ENCODE measurements around the gene AVPR2.

AVPR2 gene

GRCh38 chrX:153871451-153871850 lies 33.0 kb upstream of the AVPR2 start:
- DNase-seq (ENCODE audit: low read depth), result no peak

- no peak for DNase-seq (ENCODE audit: low read depth)
These were observed 32.3 kb upstream of the AVPR2 start for GRCh38 chrX:153871946-153872878.

DNA sequence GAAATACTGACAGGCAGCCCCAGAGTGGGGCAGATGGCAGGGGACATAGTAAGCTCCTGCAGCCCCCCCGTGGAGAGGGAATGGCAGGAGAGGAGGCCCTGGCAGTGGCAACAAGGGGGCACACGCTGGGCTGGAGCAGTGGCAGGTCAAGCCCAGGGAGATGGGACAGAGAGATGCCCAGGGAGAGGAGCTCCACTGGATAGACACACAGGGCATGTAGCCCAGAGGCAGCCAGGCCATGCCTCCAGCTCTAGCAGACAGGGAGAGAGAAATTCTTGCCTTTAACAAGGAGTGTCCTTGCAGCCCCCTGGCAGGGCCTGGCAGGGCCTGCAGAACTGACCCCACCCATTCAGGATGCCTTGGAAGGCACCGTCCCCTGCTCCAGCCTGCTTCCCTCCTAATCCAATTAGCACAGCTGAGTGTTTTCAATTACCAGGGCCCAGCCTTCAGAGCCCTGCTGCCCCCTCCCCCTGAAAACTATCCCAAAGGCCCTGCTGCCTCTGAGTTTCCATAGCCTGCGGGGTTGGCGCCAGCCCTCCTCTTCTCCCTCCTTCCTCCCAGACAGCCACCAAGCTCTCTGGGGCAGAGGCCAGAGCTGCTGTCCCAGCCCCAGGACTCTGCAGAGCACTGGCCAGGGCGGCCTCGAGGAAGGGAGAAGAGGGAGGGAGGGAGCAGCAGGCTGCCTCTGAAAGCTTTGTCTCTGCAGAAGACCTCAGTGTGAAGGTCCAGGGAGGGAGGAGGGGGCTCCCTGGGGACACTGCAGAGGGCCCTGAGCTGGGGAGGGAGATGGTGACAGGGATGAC lies 31.0 kb upstream of the AVPR2 start:
- no peak for DNase-seq (ENCODE audit: low read depth)

DNA sequence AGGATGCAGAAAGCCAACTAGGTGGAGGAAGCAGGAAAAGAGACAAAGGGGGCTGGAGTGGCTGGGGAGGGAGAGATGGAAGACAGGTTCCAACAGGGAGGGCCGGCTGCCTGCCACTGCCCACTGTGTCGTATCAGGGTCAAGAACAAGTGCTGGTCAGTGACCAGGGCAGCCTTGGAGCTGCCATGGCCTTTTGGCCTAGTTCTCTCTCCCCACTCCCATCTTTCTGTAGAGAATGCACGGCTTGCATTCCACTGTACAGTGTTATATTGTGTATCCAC lies 30.4 kb upstream of the AVPR2 start:
- DNase-seq (ENCODE audit: low read depth), result no peak

- peak; percentile 7 for DNase-seq (ENCODE audit: low read depth)
These were observed 29.9 kb upstream of the AVPR2 start for GRCh38 chrX:153874366-153875125.

- peak; percentile 5 for DNase-seq (ENCODE audit: low read depth)
These were observed 28.9 kb upstream of the AVPR2 start for GRCh38 chrX:153875391-153876111.

DNA sequence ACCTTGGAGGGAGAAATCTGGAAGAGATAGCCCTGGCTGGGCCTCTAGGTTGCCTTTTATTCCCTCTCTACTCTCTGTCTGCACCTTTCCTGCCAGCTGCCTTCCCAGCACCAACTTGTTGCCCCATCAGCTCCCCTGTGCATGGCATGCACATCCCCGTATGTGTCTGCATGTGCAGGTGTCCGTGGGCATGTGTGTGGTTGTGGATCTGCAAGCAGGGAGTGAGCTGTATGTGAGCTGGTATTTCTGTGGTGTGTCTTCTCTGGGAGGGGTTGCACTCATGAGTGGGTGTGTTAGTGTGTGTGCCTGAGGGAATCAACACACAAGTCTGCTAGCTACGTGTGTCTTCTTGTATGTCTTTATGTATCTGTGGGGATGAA lies 28.4 kb upstream of the AVPR2 start:
- no peak for DNase-seq (ENCODE audit: low read depth)

GRCh38 chrX:153877571-153878261 lies 26.8 kb upstream of the AVPR2 start:
- DNase-seq (ENCODE audit: low read depth), result no peak

DNA sequence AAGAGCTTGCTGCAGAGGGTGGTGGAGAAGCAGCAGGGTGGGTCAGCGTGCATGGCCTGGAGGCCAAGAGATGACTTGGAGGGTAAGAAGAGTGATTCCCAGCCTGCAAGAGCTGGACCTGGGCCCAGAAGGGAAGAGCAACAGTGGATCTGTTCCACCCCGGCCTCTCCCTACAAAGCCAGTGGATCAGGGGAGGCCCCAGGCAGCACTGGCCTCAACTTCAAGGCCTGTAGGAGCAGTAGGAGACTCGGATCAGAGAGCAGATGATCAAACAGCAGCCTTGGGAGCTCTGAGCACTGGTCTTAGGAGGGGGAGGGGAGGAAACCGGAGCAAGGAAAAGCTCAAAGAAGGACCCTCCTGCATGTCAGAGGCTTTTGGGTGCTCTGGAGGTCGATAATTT lies 26.1 kb upstream of the AVPR2 start:
- DNase-seq (ENCODE audit: low read depth), result no peak

GRCh38 chrX:153878969-153879653 lies 25.4 kb upstream of the AVPR2 start:
- no peak for DNase-seq (ENCODE audit: low read depth)

GRCh38 chrX:153879741-153880439 lies 24.6 kb upstream of the AVPR2 start:
- DNase-seq (ENCODE audit: low read depth), result no peak

DNA sequence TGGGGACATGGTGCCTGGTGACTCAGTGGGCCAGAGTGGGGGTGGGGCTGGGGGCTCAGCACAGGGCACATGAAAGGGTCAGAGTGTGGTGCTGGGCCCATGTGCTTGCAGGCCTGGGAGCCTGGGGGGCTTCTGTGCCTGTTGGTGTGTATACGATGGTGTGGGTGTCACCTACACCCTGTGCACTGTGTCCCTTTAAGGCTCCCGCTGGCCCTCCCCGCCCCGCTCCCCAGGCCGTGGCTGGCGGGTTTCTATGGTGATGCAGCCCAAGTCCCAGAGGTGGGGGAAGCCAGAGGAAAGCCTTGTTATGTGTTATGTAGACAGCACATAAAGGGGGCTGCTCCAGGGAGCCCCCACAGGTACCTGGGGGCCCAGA lies 24.0 kb upstream of the AVPR2 start:
- DNase-seq (ENCODE audit: low read depth), result no peak

DNA sequence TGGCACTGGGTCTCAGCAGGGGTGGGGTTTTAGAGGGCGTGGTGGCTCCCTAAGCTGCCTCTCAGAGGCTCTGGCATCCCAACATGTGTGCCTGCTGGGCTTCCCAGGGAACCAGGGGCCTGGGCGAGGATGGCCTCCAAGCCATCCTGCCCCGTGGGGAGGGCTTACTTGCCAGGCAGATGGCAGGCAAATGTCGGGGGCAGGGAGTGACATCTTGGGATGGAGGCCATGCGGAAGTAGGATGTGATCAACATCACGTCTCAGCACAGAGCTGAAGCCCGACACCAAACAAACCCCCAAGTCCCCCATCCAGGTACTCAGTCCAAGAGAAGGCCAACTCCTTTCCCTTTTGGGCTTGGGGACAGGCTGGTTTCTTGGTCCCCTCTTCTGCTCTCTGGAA lies 23.2 kb upstream of the AVPR2 start:
- no peak for DNase-seq (ENCODE audit: low read depth)

DNA sequence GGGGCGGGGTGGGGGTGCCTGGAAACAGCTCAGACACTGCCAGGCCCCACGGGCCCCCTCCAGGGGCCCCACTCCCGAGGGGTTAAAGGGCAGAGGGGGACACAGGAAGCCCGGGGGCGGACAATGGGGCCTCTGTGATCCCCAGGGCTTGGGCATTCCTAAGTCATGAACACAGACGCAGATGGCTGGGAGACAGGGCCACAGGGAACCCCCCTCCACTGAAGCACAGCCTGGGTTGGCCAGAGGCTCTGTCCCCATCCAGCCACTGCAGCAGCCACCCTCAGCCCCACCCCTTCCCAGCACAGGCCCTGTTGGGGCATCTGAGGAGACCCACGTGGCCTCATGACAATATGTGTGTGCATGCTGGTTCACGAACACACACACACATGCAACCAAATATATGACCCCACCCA lies 22.4 kb upstream of the AVPR2 start:
- no peak for DNase-seq (ENCODE audit: low read depth)

DNA sequence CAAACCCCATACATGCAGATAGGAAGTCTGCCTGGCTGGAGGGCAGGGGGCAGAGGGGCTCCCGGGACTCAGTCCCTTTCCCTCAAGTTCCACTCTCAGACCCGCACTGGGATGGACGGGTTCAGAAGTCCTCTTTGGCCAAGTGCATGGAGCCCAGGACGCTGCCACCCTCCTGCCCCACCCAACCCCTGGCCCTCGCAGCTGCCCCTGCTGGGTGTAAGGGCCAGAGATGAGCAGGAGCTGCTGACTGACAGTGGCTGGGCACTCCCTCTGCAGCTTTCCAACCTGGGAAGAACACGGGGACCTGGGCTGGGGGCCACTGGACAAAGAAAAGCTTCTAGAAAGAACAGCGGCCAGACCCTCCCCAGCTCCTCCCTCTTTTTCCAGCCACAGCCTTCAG lies 21.9 kb upstream of the AVPR2 start:
- no peak for DNase-seq (ENCODE audit: low read depth)

DNA sequence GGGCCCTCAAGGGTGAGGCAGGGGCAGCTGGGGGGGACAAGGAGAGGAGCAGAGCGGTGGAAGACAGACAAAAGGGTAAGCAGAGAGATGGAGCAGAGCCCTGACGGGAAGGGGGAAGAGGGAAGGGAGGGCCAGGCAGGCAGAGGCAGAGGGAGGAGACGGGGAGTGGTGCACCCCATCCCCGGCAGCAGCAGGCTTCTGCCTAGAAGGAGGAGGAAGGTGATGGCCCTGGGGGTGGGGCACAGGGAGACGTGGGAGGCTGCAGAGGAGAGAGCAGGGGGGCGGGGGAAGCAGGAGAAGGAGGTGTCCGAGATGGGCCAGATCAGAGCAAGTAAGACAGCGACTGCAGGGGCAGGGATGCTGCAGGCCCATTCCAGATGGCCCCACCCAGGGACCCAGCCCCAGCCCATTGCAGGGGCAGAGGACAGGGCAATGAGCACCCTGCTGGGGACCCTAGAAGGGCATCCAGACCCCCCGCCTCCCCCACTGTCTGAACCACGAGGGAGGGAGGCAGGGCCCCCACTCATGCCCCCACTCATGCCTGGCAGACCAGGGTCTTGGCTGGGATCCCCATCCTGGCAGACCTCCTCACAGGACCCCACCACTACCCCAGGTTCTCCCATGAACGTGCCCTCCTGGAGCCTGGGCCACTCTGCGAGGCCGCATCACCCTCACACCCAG lies 21.2 kb upstream of the AVPR2 start:
- DNase-seq (ENCODE audit: low read depth), result no peak

- DNase-seq (ENCODE audit: low read depth), result no peak
These were observed 20.3 kb upstream of the AVPR2 start for GRCh38 chrX:153884136-153884535.

DNA sequence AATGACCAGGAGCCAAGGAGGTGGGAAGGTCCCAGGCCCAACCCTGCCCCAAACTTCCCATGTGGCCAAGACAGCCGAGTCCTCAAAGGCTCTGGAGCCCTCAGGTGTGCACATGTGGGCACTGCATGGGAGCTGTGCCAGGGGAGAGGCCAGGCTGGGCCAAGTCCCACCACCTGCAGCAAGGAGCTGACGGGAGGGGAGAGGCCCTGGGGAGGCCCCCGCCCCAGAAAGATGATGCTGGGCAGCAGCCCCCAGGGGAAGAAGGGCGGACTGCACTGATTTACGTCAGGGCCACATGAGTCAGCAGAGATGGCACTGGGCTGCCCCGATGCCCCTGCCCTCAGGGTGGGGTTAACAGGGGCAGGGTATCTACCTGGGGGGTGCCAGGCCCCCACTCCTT lies 19.9 kb upstream of the AVPR2 start:
- DNase-seq (ENCODE audit: low read depth), result no peak

- no peak for DNase-seq (ENCODE audit: low read depth)
These were observed 19.2 kb upstream of the AVPR2 start for GRCh38 chrX:153885208-153885787.

All from iris pigment epithelial cell (primary cell).